Neural progenitor cell (in vitro differentiated cells): Measurements from ENCODE around the gene CDC42SE2.

Experiments
- CTCF ChIP-seq: fragments of 200-600 bp; sonication (generic); IDR thresholded peaks from 2 replicates; pipeline ENCODE4 v1.5.1; 2017; ENCODE audit warnings: antibody characterized with exemption, mild to moderate bottlenecking
- EZH2 ChIP-seq: fragments of 200-600 bp; sonication (generic); IDR thresholded peaks from 2 replicates; pipeline ENCODE4 v1.6.1; 2017; ENCODE audit warnings: antibody characterized with exemption, mild to moderate bottlenecking, moderate library complexity
- EZH2phosphoT487 ChIP-seq: fragments of 200-600 bp; sonication (generic); IDR thresholded peaks from 2 replicates; pipeline ENCODE4 v1.6.1; 2017; ENCODE audit warnings: antibody characterized with exemption

DNA sequence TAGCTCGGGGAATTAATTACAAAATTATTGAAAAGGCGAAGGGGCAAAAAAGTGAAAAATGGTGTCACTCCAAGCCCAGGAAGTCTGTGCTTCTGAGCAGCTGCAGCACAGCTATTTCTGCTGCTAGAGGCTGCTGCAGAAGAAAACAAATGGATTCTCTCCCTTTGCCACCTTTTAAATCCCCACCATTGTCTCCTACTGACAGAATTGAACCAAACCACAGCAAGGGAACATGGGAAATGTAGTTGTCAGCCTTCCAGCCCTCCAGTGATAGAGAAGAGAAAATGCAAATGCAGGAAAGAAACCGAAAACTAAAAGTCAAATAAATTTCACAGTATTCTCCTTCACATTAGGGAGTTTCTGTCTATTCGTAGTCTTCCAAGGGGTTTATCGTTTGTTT lies 33.4 kb upstream of the CDC42SE2 start:
- TF ChIP-seq CTCF (no peak), EZH2 (no peak), EZH2phosphoT487 (no peak)
